HG03103 (cell line): ENCODE data around the gene BMP7.

ENCODE experiments used
- ATAC-seq: cut with Tn5 transposase; IDR thresholded peaks from one replicate; pipeline ENCODE4 v1.9.1; 2021; ENCODE audit warnings: low read depth; ENCODE audit not compliant: unreplicated experiment

BMP7 gene

GRCh38 chr20:57177636-57178280 lies 88.7 kb downstream of the BMP7 start:
- ATAC-seq = no peak

- no peak for ATAC-seq
These were observed 89.6 kb downstream of the BMP7 start for GRCh38 chr20:57176842-57177241.

DNA sequence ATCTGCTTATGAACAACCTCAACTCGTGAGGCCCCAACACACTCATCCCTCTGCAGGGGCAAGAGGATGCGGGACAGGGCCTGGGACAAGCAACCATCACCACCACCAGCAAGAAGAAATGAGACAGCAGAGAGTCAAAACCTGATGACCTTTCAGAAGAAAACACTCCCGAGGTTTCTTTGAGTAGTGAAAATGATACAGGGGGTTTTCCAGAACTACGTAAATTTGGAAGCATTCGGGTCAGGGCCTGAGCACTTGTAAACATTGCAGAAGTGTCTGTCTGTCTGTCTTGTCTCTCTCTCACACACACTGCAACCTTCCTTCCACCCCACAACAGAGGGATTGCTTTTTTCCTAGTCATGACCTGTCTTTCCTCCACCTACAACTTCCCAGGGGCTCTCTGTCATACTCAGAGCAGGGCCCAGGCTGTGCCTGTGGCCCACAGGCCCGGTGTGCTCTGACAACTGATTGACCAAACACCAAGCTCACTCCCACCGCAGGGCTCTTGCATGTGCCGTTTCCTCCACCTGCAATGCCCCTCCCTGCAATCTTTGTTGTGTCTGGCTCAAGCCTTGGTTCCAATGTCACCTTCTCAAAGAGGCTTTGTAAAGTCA lies 90.9 kb downstream of the BMP7 start:
- ATAC-seq = no peak

GRCh38 chr20:57174737-57175136 lies 91.7 kb downstream of the BMP7 start:
- ATAC-seq = no peak

DNA sequence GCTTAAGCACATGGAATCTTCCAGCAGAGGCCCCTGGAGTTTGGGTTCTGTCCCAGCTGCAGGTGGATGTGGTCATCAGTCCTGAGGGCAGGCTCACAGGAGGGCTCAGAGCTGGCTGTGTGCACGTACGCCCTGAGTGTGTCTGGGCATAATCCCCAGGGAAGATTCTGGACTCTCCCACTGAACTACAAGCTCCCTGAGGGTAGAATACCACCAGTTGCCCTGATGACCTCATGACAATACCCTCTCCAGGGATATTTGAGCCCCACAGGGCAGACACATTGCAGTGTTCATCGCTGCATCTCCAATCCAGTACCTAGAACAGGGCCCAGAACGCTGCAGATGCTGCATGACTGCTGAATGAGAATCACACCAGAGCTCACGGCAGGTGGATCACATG lies 92.5 kb downstream of the BMP7 start:
- ATAC-seq = no peak

DNA sequence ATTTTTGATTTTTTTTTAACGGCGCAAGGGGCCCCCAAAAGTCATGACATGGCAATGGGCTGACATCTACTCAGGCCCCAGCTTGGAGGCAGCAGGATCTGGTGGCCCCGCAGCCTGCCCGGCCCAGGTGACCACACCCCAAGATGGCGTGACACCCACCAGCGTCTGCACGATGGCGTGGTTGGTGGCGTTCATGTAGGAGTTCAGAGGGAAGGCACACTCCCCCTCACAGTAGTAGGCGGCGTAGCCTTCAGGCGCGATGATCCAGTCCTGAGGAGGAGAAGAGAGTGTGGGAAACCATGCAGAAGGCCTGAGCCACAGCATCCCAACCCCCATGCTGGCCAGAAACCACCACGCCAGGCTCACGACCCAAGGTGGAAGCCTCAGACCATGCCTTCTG lies 93.4 kb downstream of the BMP7 start:
- ATAC-seq = no peak

DNA sequence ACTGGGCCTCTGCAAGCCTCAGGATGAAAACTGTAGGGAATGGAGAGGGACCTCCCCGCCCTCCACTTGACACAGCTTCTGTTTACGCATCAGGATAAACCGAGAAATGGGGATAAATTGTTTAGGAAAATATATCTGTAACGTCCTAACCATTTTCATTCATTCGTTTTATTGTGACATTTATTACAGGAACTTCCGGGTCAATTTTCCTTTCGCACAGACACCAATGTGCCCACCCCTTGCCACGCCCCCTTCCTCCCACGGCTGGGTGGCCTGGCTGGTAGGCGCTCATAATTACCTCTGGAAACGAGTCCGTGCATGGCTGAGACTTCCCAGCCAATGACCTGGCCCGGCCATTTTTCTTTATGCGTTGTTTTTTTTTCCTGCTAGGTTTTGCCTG lies 96.1 kb downstream of the BMP7 start:
- ATAC-seq = no peak

DNA sequence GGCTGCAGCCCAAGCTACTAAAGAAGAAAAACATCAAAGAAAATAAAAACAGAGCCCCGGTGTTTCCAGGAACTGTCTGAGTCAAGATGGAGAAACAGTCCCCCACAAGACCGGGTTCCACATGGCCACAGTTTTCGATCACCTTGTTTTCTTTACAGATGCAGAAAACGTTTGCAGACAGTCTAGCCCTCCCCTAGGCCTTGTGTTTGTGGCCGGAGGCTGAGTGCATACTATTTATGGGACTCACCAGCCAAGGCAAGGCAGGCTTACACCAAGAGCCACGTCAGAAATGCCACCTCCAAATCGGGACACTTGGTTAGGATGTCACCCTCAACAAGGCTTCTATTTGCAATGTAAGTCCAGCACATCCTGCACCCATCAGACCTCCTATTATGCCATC lies 97.3 kb downstream of the BMP7 start:
- ATAC-seq = no peak

DNA sequence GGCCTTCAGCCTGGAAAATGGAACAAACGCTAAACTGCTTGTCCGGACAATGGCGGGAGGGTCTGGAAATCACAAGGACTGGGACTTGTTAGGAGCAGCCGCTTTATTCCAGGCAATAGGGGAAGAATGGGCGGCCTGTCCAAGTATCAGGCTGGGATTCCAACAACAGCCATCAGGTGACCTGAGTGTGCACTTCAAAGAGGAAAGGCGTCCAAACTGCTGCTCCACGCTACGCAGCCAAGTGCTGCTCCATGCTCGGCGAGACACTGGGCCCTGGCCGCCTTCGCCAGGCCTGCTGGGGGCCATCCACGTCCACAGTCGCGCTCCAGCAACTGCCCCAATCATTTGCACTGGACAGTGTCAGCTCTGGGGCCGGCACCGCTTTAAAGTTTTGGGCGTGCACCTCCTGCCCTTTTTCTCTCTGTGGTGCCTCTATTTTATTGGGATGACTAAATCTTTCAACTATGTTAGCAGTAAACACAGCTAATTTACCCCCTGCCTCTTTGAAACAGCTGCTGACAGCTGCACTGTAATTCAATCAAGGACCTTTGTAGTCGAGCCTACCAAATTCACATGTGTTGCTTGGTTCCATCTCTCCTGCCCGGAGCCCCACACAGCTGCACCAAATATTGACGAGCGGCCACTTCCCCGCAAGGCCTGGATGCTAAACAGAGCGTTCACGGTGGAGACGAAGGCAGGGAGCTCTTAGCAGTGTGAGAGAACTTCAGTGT lies 98.3 kb downstream of the BMP7 start:
- no peak for ATAC-seq

- no peak for ATAC-seq
These were observed 99.2 kb downstream of the BMP7 start for GRCh38 chr20:57167292-57167655.

DNA sequence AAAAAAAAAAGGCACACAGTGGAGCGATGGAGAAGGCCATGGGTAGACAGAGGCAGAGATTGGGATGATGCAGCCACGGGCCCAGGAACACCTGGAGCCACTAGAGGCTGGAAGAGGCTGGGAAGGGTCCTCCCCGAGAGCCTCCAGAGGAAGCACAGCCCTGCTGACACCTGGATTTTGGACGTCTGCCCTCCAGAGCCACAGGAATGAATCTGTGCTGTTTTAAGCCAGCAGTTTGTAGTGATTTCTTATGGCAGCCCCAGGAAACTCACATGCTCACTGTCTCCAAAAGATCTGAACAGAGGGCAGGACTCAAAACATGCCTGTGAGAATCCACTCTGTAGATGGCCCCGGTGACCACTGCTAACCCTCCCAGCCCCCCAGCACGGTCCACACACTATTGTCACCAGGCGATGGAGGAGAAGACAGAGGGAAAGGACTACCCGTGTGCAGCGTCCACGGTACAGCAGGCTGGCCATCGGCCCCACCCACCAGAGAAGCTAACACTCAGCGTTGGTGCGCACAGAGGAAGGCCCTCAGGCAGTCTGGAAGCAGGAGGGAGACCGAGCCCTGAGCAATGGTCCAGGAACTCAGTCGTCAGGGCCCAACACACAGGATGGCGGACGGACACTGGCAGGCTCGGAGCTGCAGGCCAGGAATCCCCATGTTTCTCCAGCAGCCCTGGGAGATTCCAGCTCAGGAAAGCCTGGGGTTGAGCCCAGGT lies 99.7 kb downstream of the BMP7 start:
- ATAC-seq = no peak

GRCh38 chr20:57165427-57166004 lies 100.9 kb downstream of the BMP7 start:
- no peak for ATAC-seq

GRCh38 chr20:57164872-57165271 lies 101.6 kb downstream of the BMP7 start:
- ATAC-seq = no peak

DNA sequence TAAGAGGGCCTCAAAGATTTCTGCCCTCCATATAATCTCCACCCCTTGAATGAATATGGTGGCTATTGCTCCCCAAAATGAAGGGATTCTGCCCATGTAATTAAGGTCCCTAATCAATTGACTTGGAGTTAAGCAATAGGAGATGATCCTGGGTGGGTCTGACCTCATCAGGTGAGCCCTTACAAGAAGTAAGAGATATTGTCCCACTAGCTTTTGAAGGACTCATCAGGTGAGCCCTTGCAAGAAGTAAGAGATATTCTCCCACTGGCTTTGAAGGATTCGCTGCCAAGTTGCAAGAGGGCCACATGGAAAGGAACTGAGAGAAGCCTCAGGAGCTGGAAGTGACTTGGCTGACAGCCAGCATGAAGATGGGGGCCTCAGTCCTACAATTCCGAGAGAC lies 103.4 kb downstream of the BMP7 start:
- no peak for ATAC-seq

DNA sequence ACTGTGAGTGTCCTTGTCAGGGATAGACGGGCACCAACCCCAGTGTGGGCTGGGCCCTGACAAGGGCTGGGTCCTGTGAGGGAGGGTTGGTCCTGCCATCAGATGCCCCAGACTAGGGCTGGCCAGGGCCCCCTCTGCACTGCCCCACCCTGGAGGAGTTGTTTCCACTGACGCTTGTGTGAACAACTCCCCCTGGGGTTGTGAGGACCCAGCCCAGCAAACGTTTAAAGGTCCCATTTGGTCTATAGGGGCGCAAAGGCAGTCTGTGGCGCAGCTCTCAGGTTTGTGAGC lies 104.1 kb downstream of the BMP7 start:
- no peak for ATAC-seq

DNA sequence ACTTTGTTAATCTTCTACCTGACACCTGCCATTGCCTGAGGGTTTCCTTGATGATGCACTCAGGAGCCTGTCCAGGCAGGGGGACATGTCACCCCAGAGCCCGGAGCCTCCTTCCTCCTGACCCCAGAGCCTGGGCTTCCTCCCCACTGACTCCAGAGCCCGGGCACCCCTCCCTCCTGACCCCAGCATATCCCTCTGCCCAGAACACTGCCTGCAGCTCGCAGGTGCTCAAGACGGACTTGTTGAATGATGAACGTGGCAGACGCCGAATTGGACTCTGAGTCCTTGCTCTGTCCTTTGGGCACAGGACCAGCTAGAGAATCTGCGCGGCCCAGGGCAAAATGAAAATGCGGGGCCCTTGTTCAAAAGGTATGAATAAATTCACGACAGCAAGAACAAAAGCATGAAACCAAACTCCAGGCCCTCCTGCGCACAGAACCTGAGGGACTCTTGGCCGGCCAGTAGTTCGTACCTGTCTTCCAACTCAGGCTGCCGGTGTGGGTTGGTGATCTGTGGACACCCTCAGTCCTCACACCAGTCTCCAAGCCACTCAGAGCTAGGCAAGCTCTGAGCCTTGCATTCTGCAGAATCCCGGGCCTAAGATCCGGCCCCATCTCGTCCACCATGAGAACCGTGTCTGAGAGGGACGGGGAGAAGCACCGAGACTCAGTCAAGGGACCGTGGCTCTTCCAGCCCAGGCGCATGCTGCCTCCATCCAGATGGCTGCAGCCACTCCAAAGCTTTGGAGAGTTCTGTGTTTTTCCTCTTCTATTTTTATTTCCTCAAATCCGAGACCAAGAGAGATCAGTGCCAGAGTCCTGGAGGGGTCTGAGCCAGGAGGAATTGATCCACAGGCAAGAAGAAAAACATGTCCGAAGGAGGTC lies 104.7 kb downstream of the BMP7 start:
- ATAC-seq = no peak

DNA sequence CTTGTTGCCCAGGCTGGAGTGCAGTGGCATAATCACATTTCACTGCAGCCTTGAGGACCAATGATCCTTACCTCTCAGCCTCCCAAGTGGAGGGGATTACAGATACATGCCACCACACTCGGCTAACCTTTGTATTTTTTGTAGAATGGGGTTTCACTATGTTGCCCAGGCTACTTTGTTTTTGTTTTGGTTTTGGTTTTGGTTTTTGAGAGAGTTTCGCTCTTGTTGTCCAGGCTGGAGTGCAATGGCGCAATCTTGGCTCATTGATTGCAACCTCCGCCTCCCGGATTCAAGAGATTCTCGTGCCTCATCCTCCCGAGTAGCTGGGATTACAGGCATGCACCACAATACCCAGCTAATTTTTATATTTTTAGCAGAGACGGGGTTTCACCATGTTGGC lies 105.5 kb downstream of the BMP7 start:
- no peak for ATAC-seq

DNA sequence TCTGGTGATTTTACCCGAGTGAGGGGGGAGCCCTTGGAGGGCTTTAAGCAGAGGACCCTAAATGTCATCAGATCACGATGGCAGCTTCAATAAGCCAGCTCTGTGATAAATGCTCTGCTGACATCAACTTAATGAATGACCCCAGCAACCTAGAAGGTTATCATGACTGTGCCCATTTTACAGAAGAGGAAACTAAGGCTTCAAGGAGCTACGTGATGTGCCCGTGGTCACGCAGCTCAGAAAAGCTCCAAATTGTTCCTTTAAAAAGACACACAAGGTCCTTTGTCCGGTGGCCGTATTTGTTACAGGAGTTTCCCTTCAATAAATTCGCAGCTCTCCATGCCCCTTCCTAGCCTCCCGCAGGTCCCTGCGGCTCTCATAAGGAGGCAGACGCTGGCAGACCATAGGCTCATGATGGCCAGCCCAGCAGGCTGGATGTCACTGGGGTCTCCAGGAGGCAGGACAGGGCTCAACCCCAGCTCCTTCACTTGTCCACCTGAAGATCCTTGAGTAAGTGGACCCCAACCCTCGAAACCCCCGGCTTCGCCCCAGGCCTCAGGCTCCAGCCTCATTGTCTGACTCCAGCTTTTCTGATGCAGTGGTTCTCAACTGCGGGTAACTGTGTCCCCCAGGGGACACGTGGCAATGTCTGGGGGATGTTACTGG lies 106.4 kb downstream of the BMP7 start:
- no peak for ATAC-seq

DNA sequence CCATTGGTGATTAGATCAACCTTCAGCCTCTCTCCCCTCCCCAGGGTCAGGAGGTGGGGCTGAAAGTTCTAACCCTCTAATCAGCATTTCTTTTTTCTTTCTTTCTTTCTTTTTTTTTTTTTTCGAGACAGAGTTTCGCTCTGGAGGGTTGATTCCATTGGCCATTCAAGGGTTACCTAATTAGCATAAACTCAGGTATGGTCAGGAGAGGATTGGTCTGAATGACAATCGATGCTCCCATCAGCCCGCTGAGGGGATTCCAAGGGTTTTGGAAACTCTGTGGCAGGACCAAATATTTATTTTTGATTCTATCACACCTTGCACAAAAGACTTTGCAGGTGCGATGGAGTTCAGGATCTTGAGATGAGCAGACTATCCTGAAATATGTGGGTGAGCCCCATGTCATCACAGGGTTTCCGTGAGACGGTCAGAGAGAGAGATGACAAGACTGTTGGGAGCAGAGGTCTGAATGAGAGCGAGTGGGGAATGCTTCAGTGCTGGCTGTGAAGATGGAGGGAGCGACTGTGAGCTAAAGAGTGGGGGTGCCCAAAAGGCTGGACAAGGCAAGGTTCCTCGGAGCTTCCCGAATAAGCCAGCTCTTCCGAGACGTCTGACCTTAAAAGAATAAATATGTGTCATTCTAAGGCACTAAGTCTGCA lies 107.1 kb downstream of the BMP7 start:
- no peak for ATAC-seq
